DMS53 (cell line): ENCODE measurements around the gene HMGN3.

ENCODE experiments used
- DNase-seq: peaks from one replicate; lab custom pipeline; 2025; lab: John Stamatoyannopoulos, UW

Gene HMGN3

DNA sequence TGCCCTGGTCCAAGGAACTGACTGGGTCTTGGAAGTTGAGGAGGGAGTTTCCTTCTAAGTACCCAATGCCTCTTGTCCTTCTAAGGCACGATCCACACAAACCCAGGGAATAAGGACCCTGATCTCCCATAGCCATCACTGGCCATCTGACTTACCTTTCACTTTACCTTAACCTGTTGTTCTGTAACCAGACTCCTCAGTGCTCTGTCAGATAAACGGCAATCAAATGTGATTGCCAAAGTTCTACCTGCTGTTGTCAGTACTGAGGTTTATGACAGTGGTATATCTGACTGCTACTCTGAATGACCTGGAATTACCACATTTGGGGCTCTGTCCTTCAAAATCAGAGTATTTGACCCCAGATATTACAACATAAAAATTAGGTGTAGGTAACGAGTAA lies 49.8 kb downstream of the HMGN3 start:
- DNase-seq: no peak

DNA sequence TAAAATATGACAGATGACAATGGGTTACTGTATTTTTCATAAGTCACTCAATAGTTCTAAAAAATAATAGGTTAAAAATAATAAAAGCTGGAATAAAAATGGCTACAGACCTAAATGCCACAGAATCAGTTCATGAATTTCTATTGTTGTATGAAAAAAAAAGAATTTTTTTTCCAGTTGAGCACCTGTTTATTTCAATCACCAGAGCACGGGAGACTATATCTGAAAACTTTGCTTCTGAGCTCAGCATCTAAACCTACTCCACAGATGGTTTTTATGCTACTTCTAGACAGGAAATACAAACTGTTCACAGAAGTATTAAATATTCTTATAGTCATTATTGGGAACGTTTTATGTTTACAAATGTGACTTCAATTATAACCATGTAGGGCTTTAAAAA lies 50.4 kb downstream of the HMGN3 start:
- DNase-seq: no peak

DNA sequence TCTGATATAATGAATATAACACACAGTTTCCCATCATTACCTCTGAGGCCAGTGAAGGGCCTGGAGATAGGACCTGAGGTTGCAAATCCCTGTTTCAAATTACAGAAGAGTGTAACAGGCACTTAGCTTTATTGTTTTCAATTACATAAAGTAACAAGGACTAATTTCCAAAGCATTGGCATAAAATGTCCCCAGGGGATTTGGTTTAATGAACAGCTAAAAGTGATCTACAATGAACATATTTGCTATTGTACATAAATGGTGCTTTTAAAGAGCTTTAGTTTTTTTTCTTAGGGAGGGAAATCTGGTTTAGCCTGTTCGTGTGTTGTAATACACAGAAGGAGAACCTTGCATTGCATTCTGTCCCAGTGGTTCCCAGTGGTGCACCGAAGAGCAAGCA lies 54.4 kb downstream of the HMGN3 start:
- DNase-seq: peak; percentile 7

- DNase-seq: peak; percentile 6
Measured at GRCh38 chr6:79173378-79173777, 61.1 kb downstream of the HMGN3 start.

DNA sequence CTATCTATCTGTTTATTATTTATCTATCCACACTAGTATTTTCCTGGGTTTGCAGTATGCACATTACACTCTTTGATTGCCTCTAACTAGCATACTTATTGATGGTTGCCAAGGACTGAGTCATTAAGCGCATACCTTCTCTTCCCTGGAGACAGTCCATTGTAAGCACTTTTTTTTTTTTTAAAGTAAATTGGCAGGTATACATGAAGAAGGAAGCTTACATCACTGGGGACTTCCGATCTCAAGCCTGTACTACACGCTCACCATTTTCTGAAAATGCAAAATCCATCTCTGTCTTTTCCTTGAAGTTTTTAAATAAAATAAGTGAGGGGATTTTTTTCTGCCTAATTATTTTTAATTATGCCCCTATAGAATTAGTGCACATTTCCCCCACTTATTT lies 63.5 kb downstream of the HMGN3 start:
- peak; percentile 90 for DNase-seq

GRCh38 chr6:79170431-79170830 lies 64.1 kb downstream of the HMGN3 start:
- no peak for DNase-seq

GRCh38 chr6:79168695-79168980 lies 65.8 kb downstream of the HMGN3 start:
- DNase-seq: no peak

DNA sequence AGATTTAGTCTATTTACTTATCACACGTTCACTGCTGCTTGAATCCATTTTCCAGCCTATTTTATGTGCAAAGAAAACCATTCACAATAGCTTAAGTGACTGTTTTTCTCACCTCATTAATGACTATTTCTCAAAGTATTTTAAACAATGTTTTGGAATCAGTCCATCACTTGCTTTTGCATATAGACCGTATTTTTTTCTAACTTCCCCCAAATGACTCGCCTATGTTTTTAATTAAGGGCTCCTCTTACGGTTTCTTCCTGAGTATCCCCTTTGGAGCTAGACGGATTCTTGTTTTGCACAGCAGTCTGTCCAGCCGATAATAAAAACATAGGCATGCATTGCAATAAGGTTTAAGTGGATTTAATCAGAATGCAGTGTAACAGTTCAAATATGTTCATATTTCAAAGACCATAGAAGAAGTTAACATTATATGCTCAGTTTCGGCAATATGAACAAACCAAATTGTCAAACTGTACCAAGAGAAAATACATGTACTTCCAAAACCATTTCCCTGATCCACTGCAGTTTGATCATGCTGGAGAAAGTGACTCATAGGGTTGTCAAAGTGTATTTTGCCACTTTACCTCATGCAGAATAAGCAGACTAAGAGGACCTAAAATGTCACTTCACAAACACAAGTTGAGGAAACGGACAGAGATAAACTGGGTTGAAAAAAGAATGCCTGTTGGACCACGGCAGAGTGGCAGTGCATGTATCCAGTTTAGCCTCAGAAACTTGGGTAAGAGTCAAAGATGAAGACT lies 66.4 kb downstream of the HMGN3 start:
- DNase-seq: peak; percentile 12

DNA sequence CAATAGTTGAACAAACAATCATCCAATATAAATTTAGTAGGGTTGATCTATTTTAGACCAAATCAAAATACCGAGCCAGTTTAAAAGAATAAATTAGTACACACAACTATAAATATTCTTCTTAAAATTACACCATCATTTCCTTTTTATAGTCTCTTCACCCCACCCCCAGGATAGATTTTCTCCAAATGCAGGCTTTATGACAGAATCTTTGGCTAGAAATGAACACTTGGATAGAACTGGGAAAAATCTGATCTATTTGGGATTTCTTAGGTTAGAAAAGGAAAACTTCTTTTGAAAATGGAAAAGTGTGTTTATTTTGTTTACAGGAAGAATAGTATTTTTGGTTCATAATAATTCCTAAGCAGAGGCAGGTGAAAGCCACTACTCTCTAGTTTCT lies 74.6 kb downstream of the HMGN3 start:
- peak; percentile 18 for DNase-seq

- peak; percentile 87 for DNase-seq
Measured at GRCh38 chr6:79158856-79159516, 75.5 kb downstream of the HMGN3 start.

DNA sequence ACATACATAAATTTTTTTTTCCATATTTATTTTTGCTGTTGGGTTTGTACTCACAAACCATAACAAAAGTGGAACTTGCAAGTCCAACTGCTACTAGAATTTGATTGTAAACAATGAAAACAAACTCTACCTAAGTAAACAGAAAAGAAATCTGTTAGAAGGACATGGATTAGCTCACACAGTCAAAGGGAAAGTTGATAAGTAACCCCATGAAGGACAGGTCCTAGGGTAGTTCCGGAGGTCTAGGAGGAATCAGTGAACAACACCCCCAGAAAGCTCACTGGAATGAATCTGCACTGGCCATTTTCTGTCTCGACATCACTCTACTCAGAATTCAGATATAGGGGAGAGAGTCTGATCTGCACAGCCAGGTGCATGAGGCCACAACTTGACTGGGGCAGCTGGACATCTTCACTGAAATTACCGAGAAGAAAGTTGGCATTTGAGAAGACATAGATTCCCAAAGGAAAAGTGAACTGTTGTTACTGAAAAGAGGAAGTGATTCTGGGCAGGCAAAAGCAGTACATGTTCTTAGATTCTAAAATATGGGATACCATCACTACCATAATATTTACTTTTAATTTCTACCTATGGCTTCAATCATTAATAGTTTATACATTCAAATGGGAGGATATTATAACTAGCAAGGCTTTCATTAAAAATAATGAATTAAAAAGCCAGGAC lies 76.4 kb downstream of the HMGN3 start:
- DNase-seq: peak; percentile 43

GRCh38 chr6:79152269-79152737 lies 82.2 kb downstream of the HMGN3 start:
- DNase-seq: no peak
